ENCODE measurements around the gene CEACAM1. TPM values are rescaled to one million over a fixed set of nuclear protein-coding genes. Genes with fewer than 3 reads are reported as not detected.

CEACAM1 gene
- total and polyA plus RNA-seq, 2 of the 13 experiments (the other 11 are each of a cell fraction or from before 2014, with no cell fraction given) = 13.5 to 332 TPM

DNA sequence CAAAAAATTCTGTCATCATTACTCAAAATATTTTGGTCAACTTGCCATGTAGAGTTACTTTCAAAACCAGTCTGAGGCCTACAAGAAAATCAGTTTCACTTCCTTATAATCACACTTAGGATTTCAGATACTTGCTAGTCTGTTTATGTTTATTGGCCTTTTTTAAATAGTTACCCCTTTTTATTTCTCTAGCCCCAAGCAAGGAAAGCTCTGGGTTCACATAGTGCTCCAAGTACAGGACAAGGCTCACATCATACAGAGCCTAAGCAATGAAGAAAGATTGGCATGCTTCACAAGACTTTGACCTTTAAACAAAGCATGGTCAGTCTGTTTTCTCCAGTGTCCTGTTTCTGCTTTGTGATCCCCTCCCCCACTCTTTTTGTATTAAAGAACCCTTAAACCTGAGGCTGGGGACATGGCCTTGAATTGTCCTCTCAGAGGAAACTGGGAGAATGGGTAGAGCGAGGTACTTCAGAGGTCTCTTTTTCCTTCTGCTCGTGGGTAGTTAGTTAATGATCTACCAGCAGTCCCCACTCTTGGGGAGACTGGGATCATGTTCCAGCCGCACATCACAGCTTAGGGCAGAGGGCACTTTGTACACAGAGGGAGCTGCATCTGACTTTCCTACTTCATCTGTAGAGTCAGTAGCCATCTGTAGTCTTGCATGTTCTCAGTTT lies 30.7 kb downstream of the CEACAM1 start (continued):
- no peak for TF ChIP-seq MBD4 (IDR thresholded peaks at IDR 0.05; ENCODE audit: borderline replicate concordance, low read length)
- peak; percentile 66 for TF ChIP-seq NR2F2 (IDR thresholded peaks at IDR 0.05; ENCODE audit: borderline replicate concordance, low read depth)
- no peak for TF ChIP-seq SNAI1 (CRISPR knock-in tag; IDR thresholded peaks at IDR 0.05; ENCODE audit: borderline replicate concordance)
- peak; percentile 87 for TF ChIP-seq HMG20A (CRISPR knock-in tag; IDR thresholded peaks at IDR 0.05; ENCODE audit: borderline replicate concordance)
- TF ChIP-seq ZNF264 (CRISPR knock-in tag; IDR thresholded peaks at IDR 0.05) = 0 out of 2 replicates have a peak, but pooled peaks have one; percentile 63
- peak; percentile 91 for TF ChIP-seq POLR2AphosphoS5 (IDR thresholded peaks at IDR 0.05; ENCODE audit: low read depth, low read length)
- TF ChIP-seq SRSF1 (optimal IDR thresholded peaks at IDR 0.05; ENCODE audit: low read depth, low read length) = no peak
- TF ChIP-seq, protein P1, sequence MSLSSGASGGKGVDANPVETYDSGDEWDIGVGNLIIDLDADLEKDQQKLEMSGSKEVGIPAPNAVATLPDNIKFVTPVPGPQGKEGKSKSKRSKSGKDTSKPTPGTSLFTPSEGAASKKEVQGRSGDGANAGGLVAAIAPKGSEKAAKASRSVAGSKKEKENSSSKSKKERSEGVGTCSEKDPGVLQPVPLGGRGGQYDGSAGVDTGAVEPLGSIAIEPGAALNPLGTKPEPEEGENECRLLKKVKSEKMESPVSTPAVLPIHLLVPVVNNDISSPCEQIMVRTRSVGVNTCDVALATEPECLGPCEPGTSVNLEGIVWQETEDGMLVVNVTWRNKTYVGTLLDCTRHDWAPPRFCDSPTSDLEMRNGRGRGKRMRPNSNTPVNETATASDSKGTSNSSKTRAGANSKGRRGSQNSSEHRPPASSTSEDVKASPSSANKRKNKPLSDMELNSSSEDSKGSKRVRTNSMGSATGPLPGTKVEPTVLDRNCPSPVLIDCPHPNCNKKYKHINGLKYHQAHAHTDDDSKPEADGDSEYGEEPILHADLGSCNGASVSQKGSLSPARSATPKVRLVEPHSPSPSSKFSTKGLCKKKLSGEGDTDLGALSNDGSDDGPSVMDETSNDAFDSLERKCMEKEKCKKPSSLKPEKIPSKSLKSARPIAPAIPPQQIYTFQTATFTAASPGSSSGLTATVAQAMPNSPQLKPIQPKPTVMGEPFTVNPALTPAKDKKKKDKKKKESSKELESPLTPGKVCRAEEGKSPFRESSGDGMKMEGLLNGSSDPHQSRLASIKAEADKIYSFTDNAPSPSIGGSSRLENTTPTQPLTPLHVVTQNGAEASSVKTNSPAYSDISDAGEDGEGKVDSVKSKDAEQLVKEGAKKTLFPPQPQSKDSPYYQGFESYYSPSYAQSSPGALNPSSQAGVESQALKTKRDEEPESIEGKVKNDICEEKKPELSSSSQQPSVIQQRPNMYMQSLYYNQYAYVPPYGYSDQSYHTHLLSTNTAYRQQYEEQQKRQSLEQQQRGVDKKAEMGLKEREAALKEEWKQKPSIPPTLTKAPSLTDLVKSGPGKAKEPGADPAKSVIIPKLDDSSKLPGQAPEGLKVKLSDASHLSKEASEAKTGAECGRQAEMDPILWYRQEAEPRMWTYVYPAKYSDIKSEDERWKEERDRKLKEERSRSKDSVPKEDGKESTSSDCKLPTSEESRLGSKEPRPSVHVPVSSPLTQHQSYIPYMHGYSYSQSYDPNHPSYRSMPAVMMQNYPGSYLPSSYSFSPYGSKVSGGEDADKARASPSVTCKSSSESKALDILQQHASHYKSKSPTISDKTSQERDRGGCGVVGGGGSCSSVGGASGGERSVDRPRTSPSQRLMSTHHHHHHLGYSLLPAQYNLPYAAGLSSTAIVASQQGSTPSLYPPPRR (CRISPR knock-in tag; IDR thresholded peaks at IDR 0.05; ENCODE audit: borderline replicate concordance) = peak; percentile 82
- no peak for TF ChIP-seq EED (CRISPR knock-in tag; IDR thresholded peaks at IDR 0.05)
- TF ChIP-seq ZNF225 (CRISPR knock-in tag; IDR thresholded peaks at IDR 0.05) = no peak
- no peak for TF ChIP-seq SKI (IDR thresholded peaks at IDR 0.05; ENCODE audit: partially characterized antibody)
- TF ChIP-seq, protein P2, sequence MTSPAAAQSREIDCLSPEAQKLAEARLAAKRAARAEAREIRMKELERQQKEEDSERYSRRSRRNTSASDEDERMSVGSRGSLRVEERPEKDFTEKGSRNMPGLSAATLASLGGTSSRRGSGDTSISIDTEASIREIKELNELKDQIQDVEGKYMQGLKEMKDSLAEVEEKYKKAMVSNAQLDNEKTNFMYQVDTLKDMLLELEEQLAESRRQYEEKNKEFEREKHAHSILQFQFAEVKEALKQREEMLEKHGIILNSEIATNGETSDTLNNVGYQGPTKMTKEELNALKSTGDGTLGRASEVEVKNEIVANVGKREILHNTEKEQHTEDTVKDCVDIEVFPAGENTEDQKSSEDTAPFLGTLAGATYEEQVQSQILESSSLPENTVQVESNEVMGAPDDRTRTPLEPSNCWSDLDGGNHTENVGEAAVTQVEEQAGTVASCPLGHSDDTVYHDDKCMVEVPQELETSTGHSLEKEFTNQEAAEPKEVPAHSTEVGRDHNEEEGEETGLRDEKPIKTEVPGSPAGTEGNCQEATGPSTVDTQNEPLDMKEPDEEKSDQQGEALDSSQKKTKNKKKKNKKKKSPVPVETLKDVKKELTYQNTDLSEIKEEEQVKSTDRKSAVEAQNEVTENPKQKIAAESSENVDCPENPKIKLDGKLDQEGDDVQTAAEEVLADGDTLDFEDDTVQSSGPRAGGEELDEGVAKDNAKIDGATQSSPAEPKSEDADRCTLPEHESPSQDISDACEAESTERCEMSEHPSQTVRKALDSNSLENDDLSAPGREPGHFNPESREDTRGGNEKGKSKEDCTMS (CRISPR knock-in tag; conservative IDR thresholded peaks at IDR 0.05) = no peak
- TF ChIP-seq ZNF83 (CRISPR knock-in tag; IDR thresholded peaks at IDR 0.05; ENCODE audit: borderline replicate concordance) = no peak
- no peak for TF ChIP-seq MXI1 (IDR thresholded peaks at IDR 0.05; ENCODE audit: borderline replicate concordance, low read depth, low read length)
- no peak; the same call in 1 of the 2 replicates for TF ChIP-seq ZNF792 (CRISPR knock-in tag; IDR thresholded peaks at IDR 0.05)
- TF ChIP-seq ZNF672 (CRISPR knock-in tag; IDR thresholded peaks at IDR 0.05) = no peak
- no peak for TF ChIP-seq ZNF562 (CRISPR knock-in tag; IDR thresholded peaks at IDR 0.05; ENCODE audit: borderline replicate concordance)
- no peak for TF ChIP-seq GATAD1 (CRISPR knock-in tag; IDR thresholded peaks at IDR 0.05)
- no peak for TF ChIP-seq ZNF777 (CRISPR knock-in tag; IDR thresholded peaks at IDR 0.05)
- TF ChIP-seq, protein P3, sequence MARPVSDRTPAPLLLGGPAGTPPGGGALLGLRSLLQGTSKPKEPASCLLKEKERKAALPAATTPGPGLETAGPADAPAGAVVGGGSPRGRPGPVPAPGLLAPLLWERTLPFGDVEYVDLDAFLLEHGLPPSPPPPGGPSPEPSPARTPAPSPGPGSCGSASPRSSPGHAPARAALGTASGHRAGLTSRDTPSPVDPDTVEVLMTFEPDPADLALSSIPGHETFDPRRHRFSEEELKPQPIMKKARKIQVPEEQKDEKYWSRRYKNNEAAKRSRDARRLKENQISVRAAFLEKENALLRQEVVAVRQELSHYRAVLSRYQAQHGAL (CRISPR knock-in tag; IDR thresholded peaks at IDR 0.05; ENCODE audit: not compliant biosample characterization) = no peak
- TF ChIP-seq TAF1 (CRISPR knock-in tag; IDR thresholded peaks at IDR 0.05) = peak; percentile 64; the same call in 1 of the 2 replicates
- TF ChIP-seq ZNF558 (CRISPR knock-in tag; IDR thresholded peaks at IDR 0.05; ENCODE audit: borderline replicate concordance) = no peak
- TF ChIP-seq ZFP36 (IDR thresholded peaks at IDR 0.05; ENCODE audit: borderline replicate concordance, low read depth, low read length, partially characterized antibody) = no peak
- no peak for TF ChIP-seq HNRNPH1 (optimal IDR thresholded peaks at IDR 0.05; ENCODE audit: low read depth, low read length)

All from HepG2 (cell line).